ENCODE measurements around the gene DENND4A. TPM values are rescaled to one million over a fixed set of nuclear protein-coding genes. Genes with fewer than 3 reads are reported as not detected.

The DENND4A gene
- polyA plus RNA-seq, 2 of the 4 experiments (the other 2 are of a cell fraction) = 5.6 to 16.8 TPM

GRCh38 chr15:65639509-65639908 is 152.6 kb downstream of the DENND4A start:
- peak; percentile 5 to 17; a peak in 3 of 6 replicates for ATAC-seq
- FAIRE-seq = no peak
- H3K4me1 ChIP-seq = peaks cover 9% of the 10 kb centered on the region
- DNase-seq (ENCODE audit: low read depth in 1 of 2, low spot score in 1 of 2) = no peak
- no peak overlapping the region for H3K4me2 ChIP-seq
- 50% methylated on average over 6 of the region's 6 CpGs for WGBS (ENCODE audit: missing lambda C conversion rate)
- CTCF ChIA-PET = interaction anchor here (0.6 to 13.4 kb wide), 50 partner anchors 14 to 705 kb away, joined by 3 to 229 read pairs (median 6); partner anchors contain the start of genes RAB11A and SLC24A1
- TF ChIP-seq ZFP36 (IDR thresholded peaks at IDR 0.05; ENCODE audit: borderline replicate concordance, partially characterized antibody) (no peak), FOSL2 (IDR thresholded peaks at IDR 0.05) (no peak), FOSL2 (CRISPR knock-in tag; IDR thresholded peaks at IDR 0.05) (no peak), MAZ (IDR thresholded peaks at IDR 0.05; ENCODE audit: borderline replicate concordance, low read depth, low read length) (no peak), HMGXB4 (CRISPR knock-in tag; IDR thresholded peaks at IDR 0.05; ENCODE audit: borderline replicate concordance) (no peak)
- TF ChIP-seq, protein P1, sequence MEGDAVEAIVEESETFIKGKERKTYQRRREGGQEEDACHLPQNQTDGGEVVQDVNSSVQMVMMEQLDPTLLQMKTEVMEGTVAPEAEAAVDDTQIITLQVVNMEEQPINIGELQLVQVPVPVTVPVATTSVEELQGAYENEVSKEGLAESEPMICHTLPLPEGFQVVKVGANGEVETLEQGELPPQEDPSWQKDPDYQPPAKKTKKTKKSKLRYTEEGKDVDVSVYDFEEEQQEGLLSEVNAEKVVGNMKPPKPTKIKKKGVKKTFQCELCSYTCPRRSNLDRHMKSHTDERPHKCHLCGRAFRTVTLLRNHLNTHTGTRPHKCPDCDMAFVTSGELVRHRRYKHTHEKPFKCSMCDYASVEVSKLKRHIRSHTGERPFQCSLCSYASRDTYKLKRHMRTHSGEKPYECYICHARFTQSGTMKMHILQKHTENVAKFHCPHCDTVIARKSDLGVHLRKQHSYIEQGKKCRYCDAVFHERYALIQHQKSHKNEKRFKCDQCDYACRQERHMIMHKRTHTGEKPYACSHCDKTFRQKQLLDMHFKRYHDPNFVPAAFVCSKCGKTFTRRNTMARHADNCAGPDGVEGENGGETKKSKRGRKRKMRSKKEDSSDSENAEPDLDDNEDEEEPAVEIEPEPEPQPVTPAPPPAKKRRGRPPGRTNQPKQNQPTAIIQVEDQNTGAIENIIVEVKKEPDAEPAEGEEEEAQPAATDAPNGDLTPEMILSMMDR (IDR thresholded peaks at IDR 0.05) = no peak
- no peak overlapping the region for H3K27ac ChIP-seq
- POLR2A ChIA-PET = interaction anchor here (3.5 kb wide), 1 partner anchor 230 kb away, joined by 16 read pairs; the partner anchor contains the start of gene RAB11A
- no peaks in the 10 kb centered on the region for H3K9me3 ChIP-seq
- no peak overlapping the region for H3K4me3 ChIP-seq

DNA sequence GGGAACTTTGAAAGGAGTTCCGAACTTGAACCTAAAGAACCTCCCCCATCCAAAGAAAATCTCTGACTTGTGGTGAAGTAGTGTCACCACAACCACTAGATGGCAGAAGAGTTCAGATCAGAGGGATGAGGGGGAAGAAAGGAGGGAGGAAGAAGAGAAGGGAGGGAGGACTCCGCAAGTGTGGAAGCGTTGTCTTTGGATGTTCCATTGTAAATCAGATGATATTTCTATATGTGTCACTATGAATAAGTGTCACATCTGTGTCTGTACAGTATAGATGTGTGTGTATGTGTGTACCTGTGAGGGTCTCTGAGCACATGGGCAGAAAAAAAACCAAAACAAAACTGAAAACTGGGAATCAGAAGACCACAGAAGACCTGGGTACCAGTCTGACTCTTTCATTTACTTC is 153.4 kb downstream of the DENND4A start:
- ATAC-seq (peak; percentile 74 to 87), FAIRE-seq (peak; percentile 93), DNase-seq (ENCODE audit: low read depth in 1 of 2, low spot score in 1 of 2) (peak; percentile 84 to 96)
- Histone ChIP-seq H3K9me3 (no peaks in the 10 kb centered on the region), H3K4me1 (peaks cover 17% of the 10 kb centered on the region), H3K4me3 (no peak overlapping the region), H3K4me2 (peak overlapping the region; percentile 62), H3K27ac (no peak overlapping the region)
- WGBS (ENCODE audit: missing lambda C conversion rate) = under 1% methylated on average over 3 of the region's 3 CpGs
- TF ChIP-seq, protein P1 (IDR thresholded peaks at IDR 0.05) = peak; percentile 97
- TF ChIP-seq SMC3 (IDR thresholded peaks at IDR 0.05) (peak; percentile 82), NR3C1 (IDR thresholded peaks at IDR 0.05) (no peak), RAD21 (conservative IDR thresholded peaks at IDR 0.05 in 1 of 2, IDR thresholded peaks at IDR 0.05 in 1 of 2) (peak; percentile 88 to 96), TP53 (CRISPR knock-in tag; IDR thresholded peaks at IDR 0.05) (no peak)
- ChIA-PET CTCF (interaction anchor here (0.6 to 13.4 kb wide), 77 partner anchors 13 to 706 kb away, joined by 3 to 229 read pairs (median 4); partner anchors contain the start of genes DENND4A, INTS14, RAB11A and SLC24A1), POLR2A (interaction anchor here (1.8 to 3.5 kb wide), 2 partner anchors 28 to 231 kb away, joined by 10 to 16 read pairs; partner anchors contain the start of genes INTS14 and RAB11A)

- no peaks in the 10 kb centered on the region for H3K9me3 ChIP-seq
- 79% methylated on average over 5 of the region's 5 CpGs for WGBS (ENCODE audit: missing lambda C conversion rate)
- H3K4me3 ChIP-seq = no peak overlapping the region
- DNase-seq (ENCODE audit: low read depth in 1 of 2, low spot score in 1 of 2) (no peak), FAIRE-seq (no peak), ATAC-seq (peak; percentile 42 to 52; a peak in 4 of 6 replicates)
- ChIA-PET POLR2A (interaction anchor here (1.8 to 3.5 kb wide), 2 partner anchors 27 to 231 kb away, joined by 10 to 16 read pairs; partner anchors contain the start of genes INTS14 and RAB11A), CTCF (interaction anchor here (0.6 to 13.4 kb wide), 68 partner anchors 13 to 695 kb away, joined by 3 to 229 read pairs (median 5); partner anchors contain the start of genes DENND4A, INTS14, RAB11A and SLC24A1)
- H3K27ac ChIP-seq = no peak overlapping the region
- TF ChIP-seq, protein P2, sequence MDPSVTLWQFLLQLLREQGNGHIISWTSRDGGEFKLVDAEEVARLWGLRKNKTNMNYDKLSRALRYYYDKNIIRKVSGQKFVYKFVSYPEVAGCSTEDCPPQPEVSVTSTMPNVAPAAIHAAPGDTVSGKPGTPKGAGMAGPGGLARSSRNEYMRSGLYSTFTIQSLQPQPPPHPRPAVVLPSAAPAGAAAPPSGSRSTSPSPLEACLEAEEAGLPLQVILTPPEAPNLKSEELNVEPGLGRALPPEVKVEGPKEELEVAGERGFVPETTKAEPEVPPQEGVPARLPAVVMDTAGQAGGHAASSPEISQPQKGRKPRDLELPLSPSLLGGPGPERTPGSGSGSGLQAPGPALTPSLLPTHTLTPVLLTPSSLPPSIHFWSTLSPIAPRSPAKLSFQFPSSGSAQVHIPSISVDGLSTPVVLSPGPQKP (IDR thresholded peaks at IDR 0.05; ENCODE audit: low read depth, low read length) = no peak
- no peak for TF ChIP-seq HOXB5 (CRISPR knock-in tag; IDR thresholded peaks at IDR 0.05)
- no peak for TF ChIP-seq KDM1A (IDR thresholded peaks at IDR 0.05; ENCODE audit: low read depth)
- TF ChIP-seq RNF2 (IDR thresholded peaks at IDR 0.05; ENCODE audit: borderline replicate concordance, low read depth) = no peak
- no peak for TF ChIP-seq POLR2AphosphoS2 (conservative IDR thresholded peaks at IDR 0.05; ENCODE audit: low read length)
- TF ChIP-seq FOSL2 (IDR thresholded peaks at IDR 0.05) = no peak
- TF ChIP-seq FOSL2 (CRISPR knock-in tag; IDR thresholded peaks at IDR 0.05) = no peak
- TF ChIP-seq EHMT2 (IDR thresholded peaks at IDR 0.05; ENCODE audit: low read depth) = no peak
- TF ChIP-seq GATA3 (IDR thresholded peaks at IDR 0.05; ENCODE audit: borderline replicate concordance) = no peak
- peak overlapping the region; percentile 62 for H3K4me2 ChIP-seq
- H3K4me1 ChIP-seq = peaks cover 17% of the 10 kb centered on the region
Observed at GRCh38 chr15:65638109-65638508, 154.0 kb downstream of the DENND4A start.
